HG02759 (cell line): ENCODE data around the gene KRTAP10-5.

Source experiments
- ATAC-seq: cut with Tn5 transposase; IDR thresholded peaks from one replicate; pipeline ENCODE4 v1.9.1; 2021; ENCODE audit warnings: mild to moderate bottlenecking, moderate library complexity; ENCODE audit not compliant: unreplicated experiment

KRTAP10-5 gene

GRCh38 chr21:44530903-44531605 lies 49.4 kb downstream of the KRTAP10-5 start:
- no peak for ATAC-seq

- ATAC-seq = no peak
These were observed 50.0 kb downstream of the KRTAP10-5 start for GRCh38 chr21:44530221-44530902.

- ATAC-seq = no peak
These were observed 50.8 kb downstream of the KRTAP10-5 start for GRCh38 chr21:44529503-44530125.
